Measurements from ENCODE around the gene CAMSAP2.

The CAMSAP2 gene

DNA sequence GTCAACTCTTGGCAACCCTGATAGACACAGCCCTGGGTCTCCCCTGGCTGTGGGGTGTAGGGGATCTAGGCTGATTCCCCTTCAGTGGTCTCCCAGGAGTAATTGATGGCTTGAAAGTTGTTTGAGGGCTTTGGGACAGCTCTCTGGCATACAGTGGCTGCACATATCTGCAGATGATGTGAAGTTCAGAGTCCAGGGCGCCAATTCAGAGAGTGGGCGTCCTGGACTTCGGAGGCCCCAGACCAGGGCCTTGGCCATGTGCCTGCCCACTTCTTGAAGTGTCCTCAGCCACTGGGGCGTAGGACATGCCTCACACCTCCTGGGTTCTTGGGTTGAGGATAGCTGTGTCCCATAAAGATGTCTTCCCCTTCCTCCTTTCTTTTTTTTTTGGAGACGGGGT is 158.6 kb downstream of the CAMSAP2 start:
- DNase-seq (ENCODE audit: low read depth in 2 of 2) = no peak

DNA sequence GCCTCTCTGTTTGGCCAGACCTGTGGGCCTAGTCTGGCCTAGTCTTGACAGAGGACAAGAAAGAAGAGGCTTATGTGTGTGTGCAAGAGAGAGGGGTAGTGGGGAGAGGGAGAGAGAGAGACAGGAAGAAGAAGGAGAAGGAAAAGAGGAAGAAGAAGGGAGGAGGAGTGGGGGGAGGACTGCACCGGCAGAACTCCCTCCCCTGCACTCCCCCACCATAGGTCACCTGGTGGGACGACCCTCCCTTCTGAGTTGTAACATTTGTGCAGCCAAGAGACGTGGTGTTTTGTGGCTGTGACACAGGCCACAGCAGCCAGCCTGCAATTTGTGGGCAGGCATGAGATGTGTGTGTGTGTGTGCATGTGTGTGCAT is 160.3 kb downstream of the CAMSAP2 start:
- DNase-seq (ENCODE audit: low read depth in 2 of 2) = no peak

DNA sequence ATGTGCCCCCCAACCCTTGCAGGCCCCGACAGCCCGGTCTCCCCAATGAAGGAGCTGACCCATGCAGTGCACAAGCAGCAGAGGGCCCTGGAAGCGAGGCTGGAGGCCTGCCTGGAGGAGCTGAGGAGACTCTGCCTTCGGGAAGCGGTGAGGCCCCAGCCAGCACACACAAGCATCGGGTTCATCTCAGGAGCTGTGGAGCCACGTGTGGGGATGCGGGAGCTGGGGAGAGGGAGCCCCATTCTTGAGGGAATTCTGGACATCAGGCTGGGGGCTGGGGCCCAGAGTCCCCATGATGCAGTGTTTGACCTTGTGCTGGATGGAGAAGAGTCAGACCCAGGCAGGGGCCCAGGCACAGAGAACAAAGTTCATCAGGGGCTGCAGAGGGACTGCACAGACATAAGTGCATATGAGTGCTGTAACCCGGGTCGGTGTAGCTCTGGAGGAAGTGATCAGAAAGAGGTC is 160.8 kb downstream of the CAMSAP2 start:
- DNase-seq (ENCODE audit: low read depth in 2 of 2) = no peak

DNA sequence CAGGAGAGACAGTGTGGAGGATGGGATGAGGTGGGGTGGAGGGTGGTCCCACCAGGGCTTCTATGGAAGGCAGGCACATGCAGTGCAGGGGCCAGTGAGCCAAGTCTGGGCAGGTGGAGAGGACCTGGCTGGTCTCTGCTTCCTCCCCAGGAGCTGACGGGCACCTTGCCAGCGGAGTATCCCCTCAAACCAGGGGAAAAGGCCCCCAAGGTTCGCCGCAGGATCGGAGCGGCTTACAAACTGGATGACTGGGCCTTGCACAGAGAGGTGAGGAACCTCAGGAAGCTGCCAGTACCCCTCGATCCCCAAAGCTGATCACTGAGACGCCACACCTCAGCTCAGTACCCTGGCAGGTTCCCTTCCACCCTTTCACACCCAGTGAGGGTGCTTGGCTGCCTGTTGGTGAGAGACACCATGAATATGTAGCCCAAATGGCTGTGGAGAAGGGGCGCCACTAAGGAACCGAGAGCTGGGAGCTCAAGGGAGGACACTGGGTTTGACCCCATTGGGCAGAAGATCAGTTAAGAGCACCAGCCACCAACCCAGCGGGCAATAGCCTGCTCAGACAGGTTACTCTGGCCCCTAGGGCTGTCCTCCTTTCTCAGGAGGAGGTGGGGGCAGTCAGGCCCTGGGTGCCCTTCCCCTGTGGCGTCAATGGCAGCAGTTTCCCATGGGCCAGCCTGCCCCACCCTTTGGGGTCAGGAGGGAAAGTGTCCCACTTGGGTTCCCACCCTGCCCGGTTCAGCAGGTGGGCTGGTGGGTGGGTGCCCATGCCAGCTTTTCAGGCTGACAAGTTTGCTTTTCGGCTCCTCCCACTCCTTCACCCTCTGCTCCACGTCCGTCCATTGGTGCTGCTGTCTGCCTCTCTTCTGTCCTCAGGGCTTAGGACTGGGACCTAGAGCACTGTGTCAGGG is 161.5 kb downstream of the CAMSAP2 start:
- no peak for DNase-seq (ENCODE audit: low read depth in 2 of 2)

DNA sequence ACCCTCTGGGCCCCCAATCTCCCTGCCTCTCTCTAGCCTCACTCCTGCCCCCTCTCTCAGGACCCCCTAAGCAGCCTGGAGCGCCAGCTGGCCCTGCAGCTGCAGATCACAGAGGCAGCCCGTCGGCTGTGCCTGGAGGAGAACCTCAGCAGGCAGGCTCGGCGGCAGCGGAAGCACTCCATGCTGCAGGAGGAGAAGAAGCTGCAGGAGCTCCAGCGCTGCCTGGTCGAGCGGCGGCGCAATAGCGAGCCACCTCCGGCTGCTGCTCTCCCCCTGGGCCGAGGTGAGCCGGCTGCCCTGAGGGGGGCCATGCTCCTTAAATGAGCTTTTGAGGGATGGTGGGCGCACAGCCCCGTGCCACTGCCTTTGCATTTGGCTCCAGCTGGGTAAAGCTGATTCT is 162.2 kb downstream of the CAMSAP2 start:
- DNase-seq (ENCODE audit: low read depth in 2 of 2) = no peak

DNA sequence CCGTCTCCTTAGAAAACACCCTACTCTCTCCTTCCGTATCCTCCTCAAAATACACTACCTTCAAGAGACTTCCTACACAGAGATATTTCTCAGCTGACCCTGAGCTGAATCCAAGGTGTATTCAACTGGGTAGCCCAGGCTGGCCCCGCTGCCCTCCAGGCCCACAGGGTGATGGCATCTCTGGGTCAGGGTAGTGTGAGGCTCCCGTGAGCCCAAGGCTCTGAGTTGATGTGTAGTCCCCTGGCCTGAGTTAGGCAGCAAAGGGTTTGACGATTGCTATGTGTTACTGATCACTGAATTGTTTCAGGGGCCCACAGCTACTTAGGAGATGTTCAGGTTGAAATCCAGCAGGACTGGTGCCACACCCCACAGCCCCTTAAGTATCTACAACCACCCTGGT is 162.7 kb downstream of the CAMSAP2 start:
- DNase-seq (ENCODE audit: low read depth in 2 of 2) = no peak

DNA sequence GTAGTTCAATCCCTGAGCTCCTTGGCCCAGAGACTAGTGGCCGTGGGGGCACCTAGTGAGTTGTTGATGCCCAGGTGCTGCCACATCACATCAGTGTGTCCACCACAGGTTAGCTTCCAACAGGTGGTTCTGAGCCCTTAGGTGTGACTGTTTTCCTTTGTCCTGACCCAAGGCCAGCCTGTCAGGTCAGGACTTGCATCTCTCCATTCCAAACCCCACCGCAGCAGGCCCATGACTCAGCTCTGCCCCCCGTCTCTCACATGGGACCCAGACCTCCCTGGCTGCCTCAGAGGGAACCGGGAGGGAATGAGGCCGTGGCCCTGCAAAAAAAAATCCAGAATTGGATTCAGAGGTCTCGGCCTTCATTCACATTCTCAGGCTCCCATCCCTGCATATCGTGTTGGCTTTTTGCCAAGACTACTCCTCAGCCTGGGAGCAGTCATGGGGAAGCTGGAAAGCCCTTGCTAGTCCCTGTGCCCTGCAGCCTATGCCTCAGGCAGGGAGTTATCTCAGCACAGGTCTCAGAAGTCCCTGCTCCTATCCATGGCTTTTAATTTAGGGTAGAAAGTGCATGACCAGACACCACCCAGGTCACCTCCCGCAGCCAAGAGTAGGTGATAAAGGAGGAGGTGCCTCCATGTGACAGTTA is 163.2 kb downstream of the CAMSAP2 start:
- no peak for DNase-seq (ENCODE audit: low read depth in 2 of 2)

DNA sequence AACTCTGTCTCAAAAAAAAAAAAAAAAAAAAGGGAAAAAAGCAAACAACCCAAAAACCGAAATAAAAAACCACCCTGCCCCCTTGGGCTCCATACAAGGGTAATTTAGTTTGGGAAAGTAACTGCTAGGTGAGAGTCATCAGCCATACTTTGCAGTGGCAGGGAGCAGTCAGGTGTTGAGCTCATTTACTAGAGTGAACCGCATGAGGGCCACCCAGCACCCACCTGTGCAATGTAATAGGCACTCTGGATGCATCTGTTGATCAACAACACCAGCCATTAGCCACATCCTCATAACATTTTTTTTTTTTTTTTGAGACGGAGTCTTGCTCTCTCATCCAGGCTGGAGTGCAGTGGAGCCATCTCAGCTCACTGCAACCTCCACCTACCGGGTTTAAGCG is 165.1 kb downstream of the CAMSAP2 start:
- no peak for DNase-seq (ENCODE audit: low read depth in 2 of 2)

DNA sequence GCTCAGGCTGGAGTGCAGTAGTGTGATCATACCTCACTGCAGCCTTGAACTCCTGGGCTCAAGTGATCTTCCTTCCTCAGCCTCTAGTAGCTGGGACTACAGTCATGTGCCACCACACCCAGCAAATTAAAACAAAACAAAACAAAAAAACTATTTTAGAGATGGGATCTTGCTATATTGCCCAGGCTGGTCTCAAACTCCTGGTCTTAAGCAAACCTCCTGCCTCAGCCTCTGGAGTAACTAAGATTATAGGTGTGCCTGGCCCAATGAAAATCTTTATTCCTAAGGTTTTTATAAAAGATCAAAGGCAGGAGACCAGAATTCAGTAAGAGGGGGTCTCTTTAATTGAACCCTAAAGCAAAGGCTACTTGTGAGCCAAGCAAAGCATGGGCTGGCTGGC is 166.1 kb downstream of the CAMSAP2 start:
- no peak for DNase-seq (ENCODE audit: low read depth in 2 of 2)

DNA sequence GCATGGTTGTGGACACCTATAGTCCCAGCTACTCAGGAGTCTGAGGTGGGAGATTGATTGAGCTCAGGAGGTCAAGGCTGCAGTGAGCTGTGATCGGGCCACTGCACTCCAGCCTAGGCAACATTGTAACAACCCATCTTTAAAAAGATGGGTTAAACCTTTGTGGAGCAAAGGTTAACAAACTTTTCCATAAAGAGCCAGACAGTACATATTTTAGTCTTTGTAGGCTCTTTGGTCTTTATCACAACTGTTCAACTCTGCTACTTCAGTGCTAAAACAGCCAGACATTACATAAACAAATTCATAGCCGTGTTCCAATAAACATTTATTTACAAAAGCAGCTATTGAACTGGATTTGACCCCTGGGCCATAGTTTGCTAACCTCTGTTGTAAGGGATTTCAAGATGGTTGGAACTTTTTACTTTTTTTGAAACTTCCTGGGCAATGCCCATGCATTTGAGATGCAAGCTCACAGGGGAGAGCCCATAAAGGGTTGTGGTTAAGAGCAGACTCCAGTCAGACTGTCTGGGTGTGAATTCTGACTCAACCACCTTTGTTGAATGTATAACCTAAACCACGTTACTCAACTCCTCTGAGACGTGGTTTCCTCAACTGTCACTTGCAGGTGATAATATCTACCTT is 166.8 kb downstream of the CAMSAP2 start:
- peak in 1 of 2 donors; percentile 31 for DNase-seq (ENCODE audit: low read depth in 2 of 2)

DNA sequence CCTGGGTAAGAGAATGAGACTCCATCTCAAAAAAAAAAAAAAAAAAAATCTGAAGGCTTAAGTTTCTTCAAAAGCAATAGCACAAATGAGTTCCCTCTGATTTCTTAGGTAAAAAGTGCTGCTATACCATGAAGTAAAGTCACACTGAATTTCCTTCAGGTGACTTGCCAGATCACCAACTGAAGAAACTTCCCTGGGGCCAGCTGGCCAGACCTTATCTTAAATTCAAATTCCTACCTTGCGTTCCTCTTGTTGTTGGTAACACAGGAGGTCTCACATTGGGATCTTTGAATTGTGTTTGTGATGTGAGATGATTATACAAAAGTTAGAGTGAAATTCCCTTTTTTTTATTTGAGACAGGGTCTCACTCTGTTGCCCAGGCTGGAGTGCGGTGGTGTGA is 167.8 kb downstream of the CAMSAP2 start:
- DNase-seq (ENCODE audit: low read depth in 2 of 2) = no peak

DNA sequence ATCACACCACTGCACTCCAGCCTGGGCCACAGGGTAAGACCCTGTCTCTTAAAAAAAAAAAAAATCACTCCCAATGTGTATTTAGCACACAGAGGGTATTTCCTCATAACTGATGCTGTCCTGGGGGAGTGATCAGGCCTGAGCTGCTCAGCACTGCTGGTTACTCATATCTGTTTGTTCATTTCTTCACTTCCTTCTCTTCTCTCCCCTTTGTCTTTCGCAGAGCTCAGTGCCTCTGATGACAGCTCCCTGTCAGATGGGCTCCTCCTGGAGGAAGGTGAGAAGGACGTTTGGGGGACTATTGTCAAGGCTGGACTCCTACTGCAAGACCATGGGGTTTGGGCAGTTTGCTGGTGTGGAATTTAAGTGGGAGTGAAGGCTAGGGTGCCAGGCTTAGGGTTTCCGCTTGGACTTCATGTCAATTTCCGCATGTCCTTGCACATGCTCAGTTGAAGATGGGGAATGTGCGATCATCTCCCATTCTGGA is 169.0 kb downstream of the CAMSAP2 start:
- no peak for DNase-seq (ENCODE audit: low read depth in 2 of 2)

DNA sequence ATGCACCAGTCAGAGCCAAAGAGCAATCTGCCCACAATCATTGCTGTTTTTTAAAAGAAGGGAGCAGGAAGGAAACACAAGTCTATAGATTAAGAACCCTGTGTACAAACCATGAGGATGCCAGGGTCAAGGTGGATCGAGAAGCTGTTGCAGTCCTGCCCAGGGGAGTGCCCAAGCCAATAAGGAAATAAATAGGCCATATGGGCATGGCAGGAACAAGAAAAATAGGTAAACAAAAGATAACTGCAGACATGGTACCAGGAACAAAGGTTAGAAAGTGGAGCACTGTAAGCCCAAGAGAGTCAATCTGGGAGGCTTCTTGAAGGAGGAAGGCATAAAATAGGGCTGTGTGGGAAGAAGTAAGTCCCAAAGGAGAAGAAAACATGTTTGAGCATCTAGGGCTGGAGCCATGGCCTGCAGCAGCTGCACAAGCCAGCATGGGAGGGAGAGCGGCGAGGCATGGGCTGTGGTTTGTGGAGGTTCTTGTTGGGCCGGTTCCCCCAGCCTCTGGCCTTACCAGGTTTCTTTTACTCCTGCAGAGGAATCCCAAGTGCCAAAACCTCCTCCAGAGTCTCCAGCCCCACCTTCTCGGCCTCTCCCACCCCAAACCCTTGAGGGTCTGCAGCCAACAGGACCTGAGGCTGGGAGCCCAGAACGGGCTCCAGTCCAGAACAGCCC is 169.6 kb downstream of the CAMSAP2 start:
- no peak for DNase-seq (ENCODE audit: low read depth in 2 of 2)

DNA sequence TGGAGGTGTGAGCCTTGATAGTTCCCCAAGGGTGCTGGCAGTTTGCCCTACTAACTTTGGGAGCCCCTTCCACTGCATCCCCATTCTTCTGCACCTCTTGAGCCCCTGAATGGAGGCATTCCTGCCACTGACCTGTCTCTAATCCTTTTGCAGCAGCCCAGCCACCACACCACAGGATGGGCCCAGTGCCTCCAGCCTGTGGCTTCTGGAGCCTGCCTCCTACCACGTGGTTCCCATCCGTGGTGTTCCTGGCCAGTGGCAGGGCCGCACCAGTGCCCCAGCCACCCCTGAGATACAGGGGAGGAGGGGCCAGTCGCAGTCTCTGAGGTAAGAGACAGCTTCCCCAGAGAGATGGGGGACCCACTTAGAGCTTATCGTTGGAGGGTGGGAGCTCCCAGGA is 170.4 kb downstream of the CAMSAP2 start:
- DNase-seq (ENCODE audit: low read depth in 2 of 2) = no peak

DNA sequence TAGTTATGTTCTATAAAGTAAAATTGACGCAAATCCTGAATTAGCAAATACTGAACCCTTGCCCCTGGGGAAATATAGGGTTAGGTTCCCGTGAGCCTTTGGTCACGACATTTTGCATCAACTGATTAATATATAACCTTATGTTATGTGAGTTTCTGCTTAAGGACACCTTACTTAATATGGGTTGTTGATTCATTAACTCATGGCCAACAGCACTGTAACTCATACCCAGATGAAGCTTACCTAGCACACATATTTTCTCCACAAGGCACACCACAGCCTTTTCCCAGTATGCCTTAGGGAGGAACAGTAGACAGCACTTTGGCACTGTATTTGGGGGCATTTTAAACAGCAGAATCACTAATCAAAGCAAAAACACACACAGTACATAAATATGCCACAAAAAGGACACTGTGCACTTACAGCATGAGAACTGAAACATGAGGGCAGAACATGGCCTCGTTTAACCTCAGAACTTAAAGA is 171.1 kb downstream of the CAMSAP2 start:
- DNase-seq (ENCODE audit: low read depth in 2 of 2) = no peak

All from stimulated activated CD4-positive, alpha-beta T cell treated with anti-CD3 and anti-CD28 coated beads, Interleukin-4, amount 100 ng/mL, for 48 hours (primary cell).